ENCODE measurements around the gene CRHR1.

GRCh38 chr17:45877467-45877866, 93.3 kb downstream of the CRHR1 start:
- TF ChIP-seq POLR2A (IDR thresholded peaks at IDR 0.05) (no peak), POLR2AphosphoS5 (IDR thresholded peaks at IDR 0.05) (no peak)
